ENCODE results near the gene AP2S1. TPM values are rescaled to one million over a fixed set of nuclear protein-coding genes. Genes with fewer than 3 reads are reported as not detected.
"Not testable (repeated sequence)": the region's sequence is repeated elsewhere in the genome, so short reads cannot be mapped to it uniquely, and the experiment has no call there.

The AP2S1 gene
- total RNA-seq, 2 experiments from 2014 or later = 79.3 to 110 TPM

DNA sequence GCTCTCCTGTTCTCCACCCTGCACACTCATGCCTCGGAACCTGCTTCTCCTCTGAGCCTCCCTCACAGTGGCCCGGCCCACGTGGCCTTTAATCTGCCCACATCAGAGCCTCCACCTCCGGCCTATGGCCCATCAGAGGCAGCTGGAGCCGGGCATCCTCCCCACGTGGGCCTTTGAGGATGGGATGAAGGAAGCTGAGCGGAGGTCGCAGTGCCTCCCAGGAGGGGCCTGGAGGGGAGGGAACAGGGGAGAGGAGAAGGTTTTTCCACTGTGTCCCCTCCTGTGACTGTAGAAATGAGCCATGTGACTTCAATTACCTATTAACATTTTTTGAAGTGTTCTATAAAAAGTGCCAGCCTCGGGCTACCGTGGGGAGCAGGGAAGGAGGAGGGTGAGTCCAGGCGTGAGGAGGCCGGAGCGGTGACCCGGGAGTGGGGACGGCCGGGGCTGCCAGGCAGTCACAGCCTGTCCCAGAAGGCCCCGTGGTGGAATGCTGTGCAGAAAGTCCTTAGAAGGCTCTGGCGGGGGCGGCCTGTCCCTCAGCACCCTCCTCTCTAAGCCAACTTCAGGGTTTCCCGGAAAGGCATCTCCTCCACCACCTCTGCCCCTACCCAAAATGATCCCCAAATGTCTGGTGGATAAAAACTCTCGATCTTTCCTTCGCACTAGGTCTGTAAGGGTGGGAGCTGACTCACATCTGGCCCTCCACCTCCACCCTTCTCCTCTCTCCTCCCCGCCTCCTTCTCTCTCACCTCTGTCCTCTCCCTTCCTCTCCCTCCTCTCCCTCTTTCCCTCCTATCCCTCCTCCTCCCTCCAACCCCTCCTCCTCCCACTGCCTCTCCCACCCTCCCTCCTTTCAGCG, 37.4 kb downstream of the AP2S1 start:
- no peaks in the 10 kb centered on the region for H4K20me1 ChIP-seq (ENCODE audit: insufficient read depth, low read length)
- TF ChIP-seq EZH2phosphoT487 (IDR thresholded peaks at IDR 0.05; ENCODE audit: borderline replicate concordance, low read depth, low read length) = no peak
- TF ChIP-seq, protein P1, sequence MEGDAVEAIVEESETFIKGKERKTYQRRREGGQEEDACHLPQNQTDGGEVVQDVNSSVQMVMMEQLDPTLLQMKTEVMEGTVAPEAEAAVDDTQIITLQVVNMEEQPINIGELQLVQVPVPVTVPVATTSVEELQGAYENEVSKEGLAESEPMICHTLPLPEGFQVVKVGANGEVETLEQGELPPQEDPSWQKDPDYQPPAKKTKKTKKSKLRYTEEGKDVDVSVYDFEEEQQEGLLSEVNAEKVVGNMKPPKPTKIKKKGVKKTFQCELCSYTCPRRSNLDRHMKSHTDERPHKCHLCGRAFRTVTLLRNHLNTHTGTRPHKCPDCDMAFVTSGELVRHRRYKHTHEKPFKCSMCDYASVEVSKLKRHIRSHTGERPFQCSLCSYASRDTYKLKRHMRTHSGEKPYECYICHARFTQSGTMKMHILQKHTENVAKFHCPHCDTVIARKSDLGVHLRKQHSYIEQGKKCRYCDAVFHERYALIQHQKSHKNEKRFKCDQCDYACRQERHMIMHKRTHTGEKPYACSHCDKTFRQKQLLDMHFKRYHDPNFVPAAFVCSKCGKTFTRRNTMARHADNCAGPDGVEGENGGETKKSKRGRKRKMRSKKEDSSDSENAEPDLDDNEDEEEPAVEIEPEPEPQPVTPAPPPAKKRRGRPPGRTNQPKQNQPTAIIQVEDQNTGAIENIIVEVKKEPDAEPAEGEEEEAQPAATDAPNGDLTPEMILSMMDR (conservative IDR thresholded peaks at IDR 0.05; ENCODE audit: low read length) = no peak
- no peak overlapping the region for H3K4me3 ChIP-seq (ENCODE audit: low read depth, low read length, poor library complexity, severe bottlenecking)
- POLR2A ChIA-PET = no interaction called here
- no peaks in the 10 kb centered on the region for H3K9me2 ChIP-seq (ENCODE audit: insufficient read depth, low read length)
- H3K27ac ChIP-seq (ENCODE audit: low read depth, low read length, poor library complexity, severe bottlenecking) = no peak overlapping the region
- no peaks in the 10 kb centered on the region for H3K36me3 ChIP-seq (ENCODE audit: insufficient read depth, low read length)
- DNase-seq (ENCODE audit: low spot score) = no peak
- H3K79me2 ChIP-seq (ENCODE audit: insufficient read depth, low read depth, low read length) = no peaks in the 10 kb centered on the region
- CTCF ChIA-PET (ENCODE audit: unreplicated experiment) = no interaction called here
- BruUV-seq (replicated peaks) = no TSS peak
- H2AFZ ChIP-seq (ENCODE audit: low read length) = no peak overlapping the region
- no peaks in the 10 kb centered on the region for H3K4me1 ChIP-seq (ENCODE audit: insufficient read depth, low read length, poor library complexity, severe bottlenecking)
- H3K9me3 ChIP-seq (ENCODE audit: low read length) = no peaks in the 10 kb centered on the region
- H3K4me2 ChIP-seq (ENCODE audit: low read length) = no peak overlapping the region
- intact Hi-C loops (cut with micrococcal nuclease; ENCODE audit: unreplicated experiment) = no loop called here

DNA sequence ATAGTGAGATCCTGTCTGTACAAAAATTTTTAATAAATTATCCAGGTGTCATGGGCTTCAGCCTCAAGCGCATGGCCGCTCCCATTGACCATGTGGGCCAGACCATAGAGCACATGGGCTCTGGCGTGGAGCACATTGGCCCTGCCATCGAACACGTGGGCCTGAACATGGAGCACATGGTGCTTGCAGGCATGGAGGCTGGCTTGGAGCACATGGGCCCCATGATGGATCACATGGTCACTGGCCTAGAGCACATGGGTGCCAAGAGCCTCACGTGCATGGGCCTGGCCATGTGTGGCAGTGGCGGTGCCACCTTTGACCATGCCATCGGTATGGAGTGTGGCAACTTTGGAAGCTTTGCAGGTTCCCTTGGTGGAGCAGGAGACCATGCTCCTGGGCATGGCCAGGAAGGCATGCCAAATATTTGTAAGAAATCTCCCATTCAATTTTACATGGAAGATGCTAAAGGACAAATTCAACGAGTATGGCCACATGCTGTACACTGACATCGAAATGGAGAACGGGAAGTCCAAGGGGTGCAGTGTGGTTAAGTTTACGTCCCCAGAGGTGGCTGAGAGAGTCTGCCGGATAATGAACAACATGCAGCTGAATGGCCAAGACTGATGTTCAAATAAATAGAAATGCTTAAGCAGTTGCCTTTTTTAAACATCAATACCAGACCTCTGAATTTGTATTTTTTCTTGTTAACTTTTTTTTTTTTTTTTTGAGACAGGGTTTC, 40.9 kb downstream of the AP2S1 start:
- no peak for TF ChIP-seq EZH2phosphoT487 (IDR thresholded peaks at IDR 0.05; ENCODE audit: borderline replicate concordance, low read depth, low read length)
- TF ChIP-seq, protein P1 (conservative IDR thresholded peaks at IDR 0.05; ENCODE audit: low read length) = no peak
- no peaks in the 10 kb centered on the region for H3K36me3 ChIP-seq (ENCODE audit: insufficient read depth, low read length)
- DNase-seq (ENCODE audit: low spot score) = no peak
- no peaks in the 10 kb centered on the region for H3K9me3 ChIP-seq (ENCODE audit: low read length)
- no peaks in the 10 kb centered on the region for H4K20me1 ChIP-seq (ENCODE audit: insufficient read depth, low read length)
- BruUV-seq (replicated peaks) = no TSS peak
- intact Hi-C loops (cut with micrococcal nuclease; ENCODE audit: unreplicated experiment) = no loop called here
- H3K27ac ChIP-seq (ENCODE audit: low read depth, low read length, poor library complexity, severe bottlenecking) = no peak overlapping the region
- no peak overlapping the region for H2AFZ ChIP-seq (ENCODE audit: low read length)
- H3K4me2 ChIP-seq (ENCODE audit: low read length) = no peak overlapping the region
- no peaks in the 10 kb centered on the region for H3K9me2 ChIP-seq (ENCODE audit: insufficient read depth, low read length)
- no peaks in the 10 kb centered on the region for H3K4me1 ChIP-seq (ENCODE audit: insufficient read depth, low read length, poor library complexity, severe bottlenecking)
- H3K4me3 ChIP-seq (ENCODE audit: low read depth, low read length, poor library complexity, severe bottlenecking) = no peak overlapping the region
- H3K79me2 ChIP-seq (ENCODE audit: insufficient read depth, low read depth, low read length) = no peaks in the 10 kb centered on the region
- CTCF ChIA-PET (ENCODE audit: unreplicated experiment) = no interaction called here
- POLR2A ChIA-PET = interaction anchor here (0.7 kb wide), 1 partner anchor 61 kb away, joined by 3 read pairs; no protein-coding TSS in a partner anchor

DNA sequence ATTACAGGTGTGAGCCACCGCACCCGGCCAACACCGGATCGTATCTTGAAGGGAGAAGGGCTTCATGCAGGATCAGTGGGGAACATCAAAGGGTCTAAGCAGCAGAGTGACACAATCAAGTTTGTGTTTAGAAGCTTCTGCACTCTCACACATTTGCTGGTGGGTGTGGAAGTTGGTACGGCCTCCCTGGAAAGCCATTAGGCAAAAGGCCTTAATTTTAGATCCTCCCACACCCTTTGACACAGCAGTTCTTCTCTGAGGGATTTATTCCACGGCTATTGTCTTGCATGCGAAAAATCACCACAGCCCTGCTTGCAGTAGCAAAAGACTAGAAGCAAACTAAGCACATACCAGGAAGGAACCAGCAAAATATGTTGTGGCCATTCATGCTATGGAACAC, 44.0 kb downstream of the AP2S1 start:
- H3K36me3 ChIP-seq (ENCODE audit: insufficient read depth, low read length) = no peaks in the 10 kb centered on the region
- H3K9me2 ChIP-seq (ENCODE audit: insufficient read depth, low read length) = no peaks in the 10 kb centered on the region
- H3K4me3 ChIP-seq (ENCODE audit: low read depth, low read length, poor library complexity, severe bottlenecking) = no peak overlapping the region
- POLR2A ChIA-PET = no interaction called here
- H3K79me2 ChIP-seq (ENCODE audit: insufficient read depth, low read depth, low read length) = no peaks in the 10 kb centered on the region
- H2AFZ ChIP-seq (ENCODE audit: low read length) = no peak overlapping the region
- H3K4me2 ChIP-seq (ENCODE audit: low read length) = no peak overlapping the region
- no peak overlapping the region for H3K27ac ChIP-seq (ENCODE audit: low read depth, low read length, poor library complexity, severe bottlenecking)
- no peaks in the 10 kb centered on the region for H3K4me1 ChIP-seq (ENCODE audit: insufficient read depth, low read length, poor library complexity, severe bottlenecking)
- intact Hi-C loops (cut with micrococcal nuclease; ENCODE audit: unreplicated experiment) = no loop called here
- no peak for DNase-seq (ENCODE audit: low spot score)
- CTCF ChIA-PET (ENCODE audit: unreplicated experiment) = no interaction called here
- no peak for TF ChIP-seq EZH2phosphoT487 (IDR thresholded peaks at IDR 0.05; ENCODE audit: borderline replicate concordance, low read depth, low read length)
- TF ChIP-seq, protein P1 (conservative IDR thresholded peaks at IDR 0.05; ENCODE audit: low read length) = no peak
- BruUV-seq (replicated peaks) = no TSS peak
- H3K9me3 ChIP-seq (ENCODE audit: low read length) = no peaks in the 10 kb centered on the region
- H4K20me1 ChIP-seq (ENCODE audit: insufficient read depth, low read length) = no peaks in the 10 kb centered on the region

DNA sequence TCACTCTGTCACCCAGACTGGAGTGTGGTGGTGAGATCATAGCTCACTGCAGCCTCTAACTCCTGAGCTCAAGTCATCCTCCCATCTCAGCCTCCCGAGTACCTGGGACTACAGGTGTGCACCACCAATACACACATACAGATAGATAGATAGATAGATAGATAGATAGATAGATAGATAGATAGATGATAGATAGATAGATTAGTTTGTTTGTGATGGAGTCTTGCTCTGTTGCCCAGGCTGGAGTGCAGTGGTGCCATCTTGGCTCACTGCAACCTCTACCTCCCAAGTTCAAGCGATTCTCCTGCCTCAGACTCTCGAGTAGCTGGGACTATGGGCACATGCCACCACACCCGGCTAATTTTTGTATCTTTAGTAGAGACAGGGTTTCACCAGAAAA, 46.2 kb downstream of the AP2S1 start:
- BruUV-seq (replicated peaks); H3K36me3 ChIP-seq (ENCODE audit: insufficient read depth, low read length); CTCF ChIA-PET (ENCODE audit: unreplicated experiment); H3K4me2 ChIP-seq (ENCODE audit: low read length); H3K27ac ChIP-seq (ENCODE audit: low read depth, low read length, poor library complexity, severe bottlenecking); H3K9me2 ChIP-seq (ENCODE audit: insufficient read depth, low read length); H3K9me3 ChIP-seq (ENCODE audit: low read length); H3K4me3 ChIP-seq (ENCODE audit: low read depth, low read length, poor library complexity, severe bottlenecking); H3K79me2 ChIP-seq (ENCODE audit: insufficient read depth, low read depth, low read length); H2AFZ ChIP-seq (ENCODE audit: low read length); intact Hi-C loops (cut with micrococcal nuclease; ENCODE audit: unreplicated experiment); DNase-seq (ENCODE audit: low spot score); H3K4me1 ChIP-seq (ENCODE audit: insufficient read depth, low read length, poor library complexity, severe bottlenecking); H4K20me1 ChIP-seq (ENCODE audit: insufficient read depth, low read length): not testable (repeated sequence)
- POLR2A ChIA-PET = interaction anchor here (1.0 kb wide), 1 partner anchor 20 kb away, joined by 3 read pairs; no protein-coding TSS in a partner anchor
